Kidney (tissue), 14 donors: ENCODE measurements around the gene SNX8. TPM values are rescaled to one million over a fixed set of nuclear protein-coding genes. Genes with fewer than 3 reads are reported as not detected.

ENCODE experiments used
- DNase-seq, 5 donors: peaks; one replicate each; pipeline ENCODE4 v3.0.0-alpha.2; 2013 to 2020
- FAIRE-seq: peaks from 2 replicates; lab custom pipeline; 2012; peaks lifted over from hg19 to GRCh38; lab: Jason Lieb, UNC
- H3K27ac ChIP-seq, 2 donors: one replicate each; pipeline ENCODE4 v1.7.0; 2013; ENCODE audit warnings: low read depth in 2 of 2, low read length in 2 of 2, inconsistent platforms in 1 of 2
- H3K27me3 ChIP-seq: one replicate; pipeline ENCODE4 v1.7.1; 2013; ENCODE audit warnings: low read length, inconsistent platforms; ENCODE audit not compliant: control insufficient read depth, insufficient read depth
- H3K36me3 ChIP-seq, 3 donors: one replicate each; pipeline versions ENCODE4 v1.7.0 to v1.7.1; 2013; ENCODE audit warnings: low read length in 3 of 3, control low read depth in 1 of 3, inconsistent platforms in 1 of 3; ENCODE audit not compliant: insufficient read depth in 3 of 3, control insufficient read depth in 2 of 3
- H3K4me1 ChIP-seq, 3 donors: one replicate each; pipeline versions ENCODE4 v1.7.0 to v1.7.1; 2013; ENCODE audit warnings: low read length in 3 of 3, inconsistent platforms in 1 of 3, low read depth in 1 of 3; ENCODE audit not compliant: control insufficient read depth in 2 of 3, insufficient read depth in 2 of 3
- H3K4me3 ChIP-seq, 3 donors: one replicate each; pipeline versions ENCODE4 v1.7.0 to v1.8.1; 2013; ENCODE audit warnings: low read length in 3 of 3, control low read depth in 1 of 3, inconsistent platforms in 1 of 3
- H3K9ac ChIP-seq, 3 donors: one replicate each; pipeline versions ENCODE4 v1.7.0 to v1.7.1; 2013; ENCODE audit warnings: low read length in 3 of 3, control low read depth in 1 of 3, inconsistent platforms in 1 of 3
- H3K9me3 ChIP-seq, 3 donors: one replicate each; pipeline versions ENCODE4 v1.7.0 to v1.7.1; 2013; ENCODE audit warnings: low read length in 3 of 3, control low read depth in 1 of 3, inconsistent platforms in 1 of 3; ENCODE audit not compliant: control insufficient read depth in 2 of 3, insufficient read depth in 1 of 3
- CTCF ChIP-seq: IDR thresholded peaks from 3 replicates; pipeline ENCODE4 v1.5.1; 2012; ENCODE audit warnings: mild to moderate bottlenecking, moderate library complexity, borderline replicate concordance; ENCODE audit not compliant: insufficient read depth; ENCODE audit errors: extremely low read depth
- intact Hi-C: fragments of 100-400 bp; cut with DNase I; formaldehyde crosslinking; loops from one replicate; pipeline ENCODE4 v1.11.1; 2022
- polyA plus RNA-seq: library from polyadenylated mRNA; stranded (reverse); fragments of 350-450 nt; fragmentation: Illumina TruSeq; extraction: RNeasy Lipid Tissue Mini Kit (QIAGEN cat#74804); gene quantifications from one replicate; pipeline ENCODE4 v1.2.3, GENCODE V29; 2014; ENCODE audit warnings: low read depth, low replicate concordance; ENCODE audit not compliant: insufficient read depth
- total RNA-seq: library from RNA; stranded (reverse); fragmentation: NEBNext Ultra II Directional; extraction: Animal tissue kit (Norgen Biotek cat#: 25700); gene quantifications from one replicate; pipeline ENCODE4 v1.2.1, GENCODE V29; 2021
- donor health status: control.
- donor health status: control.
- donor health status: control.
- donor health status: control.
- donor health status: control.
- donor health status: DM: yes; HTN: yes; CAD: no.
- donor health status: Normal renal cell carcinoma (clear cell type).

SNX8 gene
- total and polyA plus RNA-seq, 2 donors from 2014 or later, result 28.7 to 38.6 TPM

- FAIRE-seq (peak; percentile 27), DNase-seq (no peak)
- Histone ChIP-seq H3K4me1 (peaks cover 0 to 14% (median 6%) of the 10 kb centered on the region in 3 donors), H3K27me3 (no peaks in the 10 kb centered on the region), H3K27ac (no peak overlapping the region), H3K9me3 (no peaks in the 10 kb centered on the region), H3K36me3 (no peaks in the 10 kb centered on the region), H3K4me3 (no peak overlapping the region), H3K9ac (no peak overlapping the region)
- TF ChIP-seq CTCF, result no peak
- intact Hi-C loops, result no loop called here
Measured at GRCh38 chr7:2280424-2280823, 33.8 kb downstream of the SNX8 start.

- no peak for TF ChIP-seq CTCF
- Histone ChIP-seq H3K27ac (peak overlapping the region in 1 of 2 donors; percentile 20), H3K9ac (peak overlapping the region in 1 of 3 donors; percentile 8), H3K27me3 (no peaks in the 10 kb centered on the region), H3K4me3 (peak overlapping the region in 1 of 3 donors; percentile 12), H3K36me3 (no peaks in the 10 kb centered on the region), H3K9me3 (no peaks in the 10 kb centered on the region), H3K4me1 (peaks cover 0 to 14% (median 6%) of the 10 kb centered on the region in 3 donors)
- intact Hi-C loops, result no loop called here
- DNase-seq (peak in 2 of 5 donors; percentile 19 to 60), FAIRE-seq (no peak)
Measured at GRCh38 chr7:2279896-2280295, 34.3 kb downstream of the SNX8 start.

- Histone ChIP-seq H3K9me3 (no peaks in the 10 kb centered on the region), H3K9ac (no peak overlapping the region), H3K27me3 (no peaks in the 10 kb centered on the region), H3K4me1 (peaks cover 0 to 14% (median 3%) of the 10 kb centered on the region in 3 donors), H3K36me3 (peaks cover 0 to 4% (median 0%) of the 10 kb centered on the region in 3 donors), H3K4me3 (no peak overlapping the region), H3K27ac (no peak overlapping the region)
- FAIRE-seq (no peak), DNase-seq (peak in 1 of 5 donors; percentile 65)
- no peak for TF ChIP-seq CTCF
- intact Hi-C loops, result no loop called here
Measured at GRCh38 chr7:2278026-2278425, 36.2 kb downstream of the SNX8 start.

GRCh38 chr7:2276107-2276506 lies 38.1 kb downstream of the SNX8 start:
- no peaks in the 10 kb centered on the region for H3K27me3 ChIP-seq
- no peak for FAIRE-seq

More at GRCh38 chr7:2276107-2276506, 38.1 kb downstream of the SNX8 start:
- DNase-seq, result peak in 1 of 5 donors; percentile 59
- peaks cover 0 to 4% (median 0%) of the 10 kb centered on the region in 3 donors for H3K4me1 ChIP-seq
- H3K9me3 ChIP-seq, result no peaks in the 10 kb centered on the region
- no peak overlapping the region for H3K4me3 ChIP-seq
- no peak for TF ChIP-seq CTCF
- H3K27ac ChIP-seq, result no peak overlapping the region
- no peak overlapping the region for H3K9ac ChIP-seq
- intact Hi-C loops, result no loop called here
- peaks cover 0 to 7% (median 4%) of the 10 kb centered on the region in 3 donors for H3K36me3 ChIP-seq
